Stomach smooth muscle (tissue), 2 donors: ENCODE measurements around the gene DUSP11.
"Not testable (repeated sequence)": the region's sequence is repeated elsewhere in the genome, so short reads cannot be mapped to it uniquely, and the experiment has no call there.

Experiments
- H3K27ac ChIP-seq: one replicate; pipeline ENCODE4 v1.7.0; 2013; ENCODE audit warnings: mild to moderate bottlenecking, low read length, inconsistent platforms
- H3K27me3 ChIP-seq, 2 donors: one replicate each; pipeline ENCODE4 v1.7.0; 2013; ENCODE audit warnings: low read length in 2 of 2; ENCODE audit not compliant: insufficient read depth in 2 of 2, control insufficient read depth in 1 of 2
- H3K36me3 ChIP-seq, 2 donors: one replicate each; pipeline ENCODE4 v1.7.0; 2013; ENCODE audit warnings: low read length in 2 of 2; ENCODE audit not compliant: control insufficient read depth in 2 of 2, insufficient read depth in 2 of 2
- H3K4me1 ChIP-seq: one replicate; pipeline ENCODE4 v1.7.0; 2013; ENCODE audit warnings: low read length; ENCODE audit not compliant: control insufficient read depth, insufficient read depth
- H3K4me3 ChIP-seq, 2 donors: one replicate each; pipeline ENCODE4 v1.7.0; 2013; ENCODE audit warnings: low read length in 2 of 2
- H3K9ac ChIP-seq, 2 donors: one replicate each; pipeline ENCODE4 v1.7.0; 2013; ENCODE audit warnings: low read length in 2 of 2, mild to moderate bottlenecking in 1 of 2
- H3K9me3 ChIP-seq, 2 donors: one replicate each; pipeline ENCODE4 v1.7.0; 2013; ENCODE audit warnings: low read length in 2 of 2; ENCODE audit not compliant: control insufficient read depth in 2 of 2
- donor health status: healthy.
- donor health status: Pancreatic carcinoma.

DUSP11 gene

GRCh38 chr2:73772819-73773218 lies 7.1 kb downstream of the DUSP11 start:
- no peaks in the 10 kb centered on the region for H3K9me3 ChIP-seq
- H3K27me3 ChIP-seq: no peaks in the 10 kb centered on the region
- peaks cover 25 to 32% of the 10 kb centered on the region in 2 donors for H3K36me3 ChIP-seq
- H3K4me3 ChIP-seq: no peak overlapping the region
- no peak overlapping the region for H3K27ac ChIP-seq
- H3K9ac ChIP-seq: no peak overlapping the region
- H3K4me1 ChIP-seq: no peaks in the 10 kb centered on the region

DNA sequence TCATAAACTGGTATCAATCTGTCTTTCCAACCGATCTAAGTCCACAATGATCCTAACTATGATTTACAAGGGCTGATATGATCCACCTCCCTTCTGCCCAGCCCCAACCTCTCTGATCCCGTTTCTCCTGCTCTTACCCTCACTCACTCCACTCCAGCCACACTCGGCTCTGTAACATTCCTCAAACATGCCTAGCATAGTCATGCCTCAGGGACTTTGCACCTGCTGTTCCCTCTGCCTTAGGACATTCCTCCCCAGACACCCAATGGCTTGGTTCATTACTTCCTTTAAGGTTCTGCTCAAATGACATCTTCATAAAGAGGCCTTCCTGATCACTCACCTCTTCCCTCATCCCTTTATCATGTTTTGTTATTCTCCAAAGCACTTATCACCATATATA lies 9.2 kb downstream of the DUSP11 start:
- Histone ChIP-seq H3K36me3 (peaks cover 25 to 35% of the 10 kb centered on the region in 2 donors), H3K9ac (no peak overlapping the region), H3K27ac (no peak overlapping the region), H3K4me3 (no peak overlapping the region), H3K4me1 (no peaks in the 10 kb centered on the region), H3K9me3 (no peaks in the 10 kb centered on the region), H3K27me3 (no peaks in the 10 kb centered on the region)

DNA sequence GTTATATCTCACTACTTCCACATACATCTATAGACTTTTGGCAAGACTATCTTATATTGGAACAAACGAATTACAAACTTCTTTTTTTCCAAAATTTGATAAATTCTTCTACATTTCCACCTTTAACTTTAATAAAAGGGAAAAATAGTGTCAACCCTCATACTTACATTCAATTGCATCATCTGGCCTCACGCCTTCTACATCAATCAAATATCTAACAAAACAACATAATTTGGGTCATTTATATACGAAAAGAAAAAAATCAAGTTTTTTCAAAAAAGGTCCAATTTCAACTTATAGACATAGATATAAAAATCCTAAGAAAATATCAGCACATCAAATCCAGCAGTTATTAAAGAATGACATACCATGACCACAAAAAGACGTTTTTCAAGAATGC lies 12.9 kb downstream of the DUSP11 start:
- Histone ChIP-seq H3K27me3 (no peaks in the 10 kb centered on the region), H3K36me3 (peaks cover 26 to 30% of the 10 kb centered on the region in 2 donors), H3K9ac (no peak overlapping the region), H3K4me1 (no peaks in the 10 kb centered on the region), H3K4me3 (no peak overlapping the region), H3K9me3 (no peaks in the 10 kb centered on the region), H3K27ac (no peak overlapping the region)

GRCh38 chr2:73766349-73766748 lies 13.6 kb downstream of the DUSP11 start:
- H3K27me3 ChIP-seq: no peaks in the 10 kb centered on the region
- H3K27ac ChIP-seq: no peak overlapping the region
- no peaks in the 10 kb centered on the region for H3K9me3 ChIP-seq

DNA sequence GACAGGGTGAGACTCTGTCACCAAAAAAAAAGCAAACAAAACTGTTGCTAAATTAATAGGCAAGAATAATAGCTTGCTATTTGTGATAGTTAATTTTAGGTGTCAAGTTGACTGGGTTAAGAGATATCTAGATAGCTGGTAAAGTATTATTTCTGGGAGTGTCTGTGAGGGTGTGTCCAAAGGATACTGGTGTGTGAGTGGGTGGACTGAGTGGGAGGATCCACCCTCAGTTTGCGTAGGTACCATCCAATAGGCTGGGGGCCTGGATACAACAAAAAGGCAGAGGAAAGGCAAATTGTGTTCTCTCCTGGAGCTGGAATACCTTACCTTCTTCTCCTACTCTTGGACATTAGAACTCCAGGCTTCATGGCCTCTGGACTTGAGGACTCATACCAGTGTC lies 15.0 kb downstream of the DUSP11 start:
- Histone ChIP-seq H3K36me3 (peaks cover 35 to 36% of the 10 kb centered on the region in 2 donors), H3K27ac (no peak overlapping the region), H3K4me1 (peaks cover 4% of the 10 kb centered on the region), H3K9ac (no peak overlapping the region), H3K4me3 (no peak overlapping the region), H3K27me3 (no peaks in the 10 kb centered on the region), H3K9me3 (no peaks in the 10 kb centered on the region)

More at GRCh38 chr2:73766349-73766748, 13.6 kb downstream of the DUSP11 start:
- Histone ChIP-seq H3K36me3 (peaks cover 29 to 30% of the 10 kb centered on the region in 2 donors), H3K9ac (no peak overlapping the region), H3K4me1 (no peaks in the 10 kb centered on the region), H3K4me3 (no peak overlapping the region)

DNA sequence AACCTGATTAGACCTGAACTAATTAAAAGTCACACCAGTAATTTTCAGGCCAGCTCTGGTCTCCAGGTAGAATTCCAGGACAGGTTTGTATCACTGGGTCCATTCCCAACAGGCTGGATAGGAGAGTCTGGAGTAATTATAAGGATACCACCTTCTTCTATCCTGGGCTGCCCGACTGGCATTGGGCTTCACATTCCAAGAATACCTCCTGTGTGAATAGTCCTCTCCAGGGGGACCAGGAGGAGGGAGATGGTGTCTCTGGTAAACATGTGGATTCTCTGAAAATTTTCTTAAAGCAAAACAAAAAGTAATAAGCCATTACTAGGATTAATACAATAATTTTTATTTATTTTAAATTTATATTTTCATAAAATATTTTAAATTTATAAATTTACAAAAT lies 17.3 kb downstream of the DUSP11 start:
- Histone ChIP-seq H3K36me3 (peaks cover 26 to 28% of the 10 kb centered on the region in 2 donors), H3K9me3 (no peaks in the 10 kb centered on the region), H3K9ac (no peak overlapping the region)

GRCh38 chr2:73759904-73760303 lies 20.0 kb downstream of the DUSP11 start:
- H3K27ac ChIP-seq: no peak overlapping the region
- no peak overlapping the region for H3K4me3 ChIP-seq
- H3K4me1 ChIP-seq: peaks cover 14% of the 10 kb centered on the region
- peaks cover 27 to 32% of the 10 kb centered on the region in 2 donors for H3K36me3 ChIP-seq
- H3K9ac ChIP-seq: no peak overlapping the region
- H3K27me3 ChIP-seq: no peaks in the 10 kb centered on the region
- no peaks in the 10 kb centered on the region for H3K9me3 ChIP-seq

More for the DNA sequence above, 17.3 kb downstream of the DUSP11 start:
- Histone ChIP-seq H3K27me3 (no peaks in the 10 kb centered on the region), H3K4me1 (peaks cover 14% of the 10 kb centered on the region), H3K27ac (no peak overlapping the region), H3K4me3 (no peak overlapping the region)

- no peak overlapping the region for H3K27ac ChIP-seq
- no peak overlapping the region for H3K4me3 ChIP-seq
- no peaks in the 10 kb centered on the region for H3K9me3 ChIP-seq
- no peak overlapping the region for H3K9ac ChIP-seq
- no peaks in the 10 kb centered on the region for H3K27me3 ChIP-seq
- peaks cover 25 to 26% of the 10 kb centered on the region in 2 donors for H3K36me3 ChIP-seq
- peaks cover 14% of the 10 kb centered on the region for H3K4me1 ChIP-seq
These were observed 20.6 kb downstream of the DUSP11 start for GRCh38 chr2:73759285-73759764.

GRCh38 chr2:73754332-73754731 lies 25.6 kb downstream of the DUSP11 start:
- H3K36me3 ChIP-seq: peaks cover 27 to 30% of the 10 kb centered on the region in 2 donors

GRCh38 chr2:73749314-73749713 lies 30.6 kb downstream of the DUSP11 start:
- Histone ChIP-seq H3K27me3 (no peaks in the 10 kb centered on the region), H3K4me3 (no peak overlapping the region), H3K4me1 (no peaks in the 10 kb centered on the region), H3K9ac (no peak overlapping the region), H3K36me3 (peaks cover 22 to 24% of the 10 kb centered on the region in 2 donors), H3K9me3 (no peaks in the 10 kb centered on the region), H3K27ac (no peak overlapping the region)

More at GRCh38 chr2:73754332-73754731, 25.6 kb downstream of the DUSP11 start:
- not testable (repeated sequence) for H3K27ac ChIP-seq, H3K9ac ChIP-seq, H3K4me1 ChIP-seq, H3K27me3 ChIP-seq, H3K9me3 ChIP-seq, H3K4me3 ChIP-seq

- peaks cover 9 to 18% of the 10 kb centered on the region in 2 donors for H3K36me3 ChIP-seq
- H3K9me3 ChIP-seq: no peaks in the 10 kb centered on the region
- no peak overlapping the region for H3K27ac ChIP-seq
- H3K4me3 ChIP-seq: no peak overlapping the region
- H3K9ac ChIP-seq: no peak overlapping the region
- H3K27me3 ChIP-seq: no peaks in the 10 kb centered on the region
- H3K4me1 ChIP-seq: no peaks in the 10 kb centered on the region
These were observed 33.1 kb downstream of the DUSP11 start for GRCh38 chr2:73746877-73747208.
